Measurements from ENCODE around the gene ARHGEF37. TPM values are rescaled to one million over a fixed set of nuclear protein-coding genes. Genes with fewer than 3 reads are reported as not detected.

The ARHGEF37 gene
- total RNA-seq, 4 donors from 2014 or later, result 10.2 to 21.4 (median 15.3) TPM

DNA sequence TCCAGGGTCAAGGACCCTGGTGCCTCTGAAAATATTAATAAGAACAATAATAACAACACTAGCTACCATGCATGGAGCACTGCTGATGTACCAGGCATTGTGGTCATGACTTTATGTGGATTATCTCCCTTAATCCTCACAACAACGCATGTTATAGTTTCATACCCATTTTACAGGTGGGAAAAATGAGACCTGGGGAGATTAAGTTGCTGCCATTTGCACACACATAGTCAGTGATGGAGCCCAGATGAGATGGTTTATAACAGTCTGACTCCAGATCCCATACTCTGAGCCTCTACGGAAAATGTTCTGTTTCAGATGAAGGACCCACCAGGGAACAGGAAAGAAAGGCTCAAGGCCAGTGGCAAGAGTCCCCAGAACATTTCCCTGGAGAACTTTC is 100.6 kb downstream of the ARHGEF37 start:
- TF ChIP-seq, protein P1, sequence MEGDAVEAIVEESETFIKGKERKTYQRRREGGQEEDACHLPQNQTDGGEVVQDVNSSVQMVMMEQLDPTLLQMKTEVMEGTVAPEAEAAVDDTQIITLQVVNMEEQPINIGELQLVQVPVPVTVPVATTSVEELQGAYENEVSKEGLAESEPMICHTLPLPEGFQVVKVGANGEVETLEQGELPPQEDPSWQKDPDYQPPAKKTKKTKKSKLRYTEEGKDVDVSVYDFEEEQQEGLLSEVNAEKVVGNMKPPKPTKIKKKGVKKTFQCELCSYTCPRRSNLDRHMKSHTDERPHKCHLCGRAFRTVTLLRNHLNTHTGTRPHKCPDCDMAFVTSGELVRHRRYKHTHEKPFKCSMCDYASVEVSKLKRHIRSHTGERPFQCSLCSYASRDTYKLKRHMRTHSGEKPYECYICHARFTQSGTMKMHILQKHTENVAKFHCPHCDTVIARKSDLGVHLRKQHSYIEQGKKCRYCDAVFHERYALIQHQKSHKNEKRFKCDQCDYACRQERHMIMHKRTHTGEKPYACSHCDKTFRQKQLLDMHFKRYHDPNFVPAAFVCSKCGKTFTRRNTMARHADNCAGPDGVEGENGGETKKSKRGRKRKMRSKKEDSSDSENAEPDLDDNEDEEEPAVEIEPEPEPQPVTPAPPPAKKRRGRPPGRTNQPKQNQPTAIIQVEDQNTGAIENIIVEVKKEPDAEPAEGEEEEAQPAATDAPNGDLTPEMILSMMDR (IDR thresholded peaks at IDR 0.05), result no peak
- TF ChIP-seq POLR2A (IDR thresholded peaks at IDR 0.05), result no peak
- Histone ChIP-seq H3K27me3 (no peaks in the 10 kb centered on the region), H3K4me3 (no peak overlapping the region), H3K36me3 (no peaks in the 10 kb centered on the region), H3K4me1 (peaks cover 0 to 6% (median 0%) of the 10 kb centered on the region in 4 donors), H3K9me3 (no peaks in the 10 kb centered on the region), H3K27ac (no peak overlapping the region)
- no peak for DNase-seq

DNA sequence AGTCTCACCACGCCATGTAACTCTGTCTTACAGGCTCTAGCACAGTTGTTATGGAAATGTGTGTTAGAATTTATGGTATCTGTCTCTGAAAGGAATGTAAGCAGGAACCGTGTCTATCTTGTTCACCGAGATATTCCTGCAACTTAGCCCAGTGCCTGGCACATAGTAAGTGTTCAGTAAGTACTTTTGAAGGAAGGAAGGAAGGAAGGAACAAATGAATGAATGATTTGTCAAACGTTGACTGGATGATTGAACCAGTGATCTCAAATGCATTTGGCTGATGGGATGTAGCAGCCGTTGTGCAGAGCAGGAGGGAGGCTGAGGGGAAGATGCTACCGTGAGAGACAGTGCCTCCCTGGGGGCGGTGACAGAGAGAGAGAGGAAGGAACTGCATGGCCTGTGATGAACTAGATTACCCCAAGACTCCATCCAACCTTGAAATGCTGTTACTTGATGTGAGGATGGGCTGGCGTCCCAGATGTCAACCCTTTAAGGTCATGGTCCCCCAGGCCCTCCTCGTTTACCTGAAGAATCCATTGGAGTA is 101.3 kb downstream of the ARHGEF37 start:
- TF ChIP-seq POLR2A (IDR thresholded peaks at IDR 0.05), result no peak
- TF ChIP-seq, protein P1 (IDR thresholded peaks at IDR 0.05), result no peak
- Histone ChIP-seq H3K27ac (no peak overlapping the region), H3K36me3 (no peaks in the 10 kb centered on the region), H3K4me3 (no peak overlapping the region), H3K9me3 (no peaks in the 10 kb centered on the region), H3K4me1 (peaks cover 0 to 6% (median 0%) of the 10 kb centered on the region in 4 donors), H3K27me3 (no peaks in the 10 kb centered on the region)
- DNase-seq, result peak in 1 of 3 donors; percentile 21

DNA sequence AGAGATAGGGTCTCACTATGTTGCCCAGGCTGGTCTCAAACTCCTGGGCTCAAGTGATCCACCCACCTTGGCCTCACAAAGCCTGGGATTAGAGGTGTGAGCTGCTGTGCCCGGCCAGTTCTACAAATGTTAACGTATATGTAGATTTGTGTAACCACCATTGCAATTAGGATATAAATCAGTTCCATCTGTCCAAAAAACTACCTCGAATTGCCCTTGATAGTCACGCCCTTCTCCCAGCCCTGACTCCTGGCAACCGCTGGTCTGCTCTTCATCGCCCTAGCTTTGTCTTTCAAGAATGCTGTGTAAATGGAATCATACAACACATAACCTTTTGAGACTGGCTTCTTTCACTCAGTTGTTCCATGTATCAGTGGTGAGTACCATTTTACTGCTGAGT is 102.7 kb downstream of the ARHGEF37 start:
- TF ChIP-seq POLR2A (IDR thresholded peaks at IDR 0.05), result no peak
- TF ChIP-seq, protein P1 (IDR thresholded peaks at IDR 0.05), result no peak
- no peak overlapping the region for H3K27ac ChIP-seq
- peaks cover 0 to 6% (median 0%) of the 10 kb centered on the region in 4 donors for H3K4me1 ChIP-seq
- H3K27me3 ChIP-seq, result no peaks in the 10 kb centered on the region
- no peaks in the 10 kb centered on the region for H3K36me3 ChIP-seq
- no peaks in the 10 kb centered on the region for H3K9me3 ChIP-seq
- DNase-seq, result no peak
- no peak overlapping the region for H3K4me3 ChIP-seq

DNA sequence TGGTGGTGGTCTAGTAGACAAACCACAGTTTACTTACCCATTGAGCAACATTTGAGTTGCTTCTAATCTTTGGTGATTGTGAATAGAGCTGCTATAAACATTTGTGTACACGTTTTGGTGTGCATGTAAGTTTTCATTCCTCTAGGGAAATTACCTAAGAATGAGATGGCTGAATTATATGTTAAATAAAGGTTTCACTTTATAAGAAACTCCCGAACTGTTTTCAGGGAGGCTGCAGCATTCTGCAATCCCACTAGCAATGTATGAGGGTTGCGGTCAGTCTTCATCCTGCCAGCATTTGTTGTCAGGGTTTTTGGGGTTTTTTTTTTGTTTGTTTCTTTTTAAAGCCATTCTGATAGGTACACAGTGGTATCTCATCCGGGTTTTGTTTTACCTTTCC is 103.1 kb downstream of the ARHGEF37 start:
- peaks cover 0 to 6% (median 0%) of the 10 kb centered on the region in 4 donors for H3K4me1 ChIP-seq

More for the DNA sequence above, 103.1 kb downstream of the ARHGEF37 start:
- no peak for DNase-seq
- H3K9me3 ChIP-seq, result no peaks in the 10 kb centered on the region
- no peak overlapping the region for H3K4me3 ChIP-seq
- TF ChIP-seq, protein P1 (IDR thresholded peaks at IDR 0.05), result no peak
- no peak for TF ChIP-seq POLR2A (IDR thresholded peaks at IDR 0.05)
- no peaks in the 10 kb centered on the region for H3K36me3 ChIP-seq
- no peak overlapping the region for H3K27ac ChIP-seq
- H3K27me3 ChIP-seq, result no peaks in the 10 kb centered on the region

Small RNA genes within 50 kb of the gene (small RNA-seq; reads per million reads assigned to genes)
- gene RNU6-588P, result 0 reads per million in 2 donors

Other genes starting within 250 kb of the ARHGEF37 start
- 10 to 100 TPM in 2 of 4 donors, 1 to 10 TPM in 2; 6.3 to 19.0 (median 10.9) TPM for gene GRPEL2, start 236.0 kb upstream of the ARHGEF37 start, total RNA-seq
- gene PCYOX1L, start 223.5 kb upstream of the ARHGEF37 start, total RNA-seq, result 10 to 100 TPM in 1 of 4 donors, 1 to 10 TPM in 3; 5.2 to 12.4 (median 6.3) TPM
- gene IL17B, start 202.2 kb upstream of the ARHGEF37 start, total RNA-seq, result not detected
- gene CSNK1A1, start 30.1 kb upstream of the ARHGEF37 start, total RNA-seq, result 100 to 1,000 TPM; 185 to 253 (median 207) TPM
- 10 to 100 TPM; 36.8 to 53.6 (median 46.7) TPM for gene PPARGC1B, start 148.8 kb downstream of the ARHGEF37 start, total RNA-seq

Data from Peyer's patch (tissue), 4 donors.